Measurements from ENCODE around the gene EIF2S2.
"Not testable (repeated sequence)": the region's sequence is repeated elsewhere in the genome, so short reads cannot be mapped to it uniquely, and the experiment has no call there.

GRCh38 chr20:34132491-34132890, 20.4 kb upstream of the EIF2S2 start:
- TF ChIP-seq, protein P1, sequence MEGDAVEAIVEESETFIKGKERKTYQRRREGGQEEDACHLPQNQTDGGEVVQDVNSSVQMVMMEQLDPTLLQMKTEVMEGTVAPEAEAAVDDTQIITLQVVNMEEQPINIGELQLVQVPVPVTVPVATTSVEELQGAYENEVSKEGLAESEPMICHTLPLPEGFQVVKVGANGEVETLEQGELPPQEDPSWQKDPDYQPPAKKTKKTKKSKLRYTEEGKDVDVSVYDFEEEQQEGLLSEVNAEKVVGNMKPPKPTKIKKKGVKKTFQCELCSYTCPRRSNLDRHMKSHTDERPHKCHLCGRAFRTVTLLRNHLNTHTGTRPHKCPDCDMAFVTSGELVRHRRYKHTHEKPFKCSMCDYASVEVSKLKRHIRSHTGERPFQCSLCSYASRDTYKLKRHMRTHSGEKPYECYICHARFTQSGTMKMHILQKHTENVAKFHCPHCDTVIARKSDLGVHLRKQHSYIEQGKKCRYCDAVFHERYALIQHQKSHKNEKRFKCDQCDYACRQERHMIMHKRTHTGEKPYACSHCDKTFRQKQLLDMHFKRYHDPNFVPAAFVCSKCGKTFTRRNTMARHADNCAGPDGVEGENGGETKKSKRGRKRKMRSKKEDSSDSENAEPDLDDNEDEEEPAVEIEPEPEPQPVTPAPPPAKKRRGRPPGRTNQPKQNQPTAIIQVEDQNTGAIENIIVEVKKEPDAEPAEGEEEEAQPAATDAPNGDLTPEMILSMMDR (IDR thresholded peaks at IDR 0.05), result not testable (repeated sequence)
- TF ChIP-seq EP300, POLR2AphosphoS5, POLR2A (IDR thresholded peaks at IDR 0.05): not testable (repeated sequence)
